ENCODE measurements around the gene NPLOC4.

DNA sequence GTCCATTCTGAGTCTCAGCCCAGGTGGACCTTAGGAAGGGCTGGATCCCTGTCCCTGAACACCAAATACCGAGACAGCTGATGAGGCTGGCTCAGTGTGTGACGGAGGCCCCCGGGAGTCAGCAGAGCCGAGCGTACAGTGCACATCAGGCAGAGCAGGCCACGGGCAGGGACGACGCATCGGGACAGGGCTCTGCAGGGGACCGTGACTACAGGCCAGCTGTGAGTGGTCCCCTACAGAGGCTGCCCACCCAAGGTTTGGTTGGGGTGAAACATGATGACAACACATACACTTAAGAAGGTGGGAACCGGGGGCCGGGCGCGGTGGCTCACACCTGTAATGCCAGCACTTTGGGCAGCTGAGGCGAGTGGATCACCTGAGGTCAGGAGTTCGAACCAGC lies 36.0 kb upstream of the NPLOC4 start:
- TF ChIP-seq, protein P1, sequence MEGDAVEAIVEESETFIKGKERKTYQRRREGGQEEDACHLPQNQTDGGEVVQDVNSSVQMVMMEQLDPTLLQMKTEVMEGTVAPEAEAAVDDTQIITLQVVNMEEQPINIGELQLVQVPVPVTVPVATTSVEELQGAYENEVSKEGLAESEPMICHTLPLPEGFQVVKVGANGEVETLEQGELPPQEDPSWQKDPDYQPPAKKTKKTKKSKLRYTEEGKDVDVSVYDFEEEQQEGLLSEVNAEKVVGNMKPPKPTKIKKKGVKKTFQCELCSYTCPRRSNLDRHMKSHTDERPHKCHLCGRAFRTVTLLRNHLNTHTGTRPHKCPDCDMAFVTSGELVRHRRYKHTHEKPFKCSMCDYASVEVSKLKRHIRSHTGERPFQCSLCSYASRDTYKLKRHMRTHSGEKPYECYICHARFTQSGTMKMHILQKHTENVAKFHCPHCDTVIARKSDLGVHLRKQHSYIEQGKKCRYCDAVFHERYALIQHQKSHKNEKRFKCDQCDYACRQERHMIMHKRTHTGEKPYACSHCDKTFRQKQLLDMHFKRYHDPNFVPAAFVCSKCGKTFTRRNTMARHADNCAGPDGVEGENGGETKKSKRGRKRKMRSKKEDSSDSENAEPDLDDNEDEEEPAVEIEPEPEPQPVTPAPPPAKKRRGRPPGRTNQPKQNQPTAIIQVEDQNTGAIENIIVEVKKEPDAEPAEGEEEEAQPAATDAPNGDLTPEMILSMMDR (IDR thresholded peaks at IDR 0.05) = no peak
- TF ChIP-seq EZH2phosphoT487 (IDR thresholded peaks at IDR 0.05) = no peak

Data from neural progenitor cell (in vitro differentiated cells).